IMR-90 (cell line): ENCODE results near the gene SLC35D3. TPM values are rescaled to one million over a fixed set of nuclear protein-coding genes. Genes with fewer than 3 reads are reported as not detected.

Experiments
- ATAC-seq: fragments of 200-7000 bp; cut with Tn5 transposase; 2 replicates; pipeline ENCODE4 v1.9.1; 2020; ENCODE audit warnings: low read depth, mild to moderate bottlenecking, moderate library complexity
- BruUV-seq: library from RNA; stranded (reverse); fragments of 400-500 nt; replicated peaks from 2 replicates; lab custom pipeline; 2021; lab: Mats Ljungman, UMichigan
- CTCF ChIA-PET: fragments of 300-600 bp; formaldehyde crosslinking; extraction: SDS; loops from one replicate; lab custom pipeline; 2021; ENCODE audit warnings: antibody characterized with exemption; lab: Yijun Ruan, JAX
- POLR2A ChIA-PET: fragments of 300-600 bp; sonication (Branson Sonifier 250); formaldehyde crosslinking; loops from one replicate; lab custom pipeline; 2022; ENCODE audit warnings: antibody characterized with exemption; ENCODE audit not compliant: unreplicated experiment; lab: Charles Lee
- DNase-seq: peaks from one replicate; pipeline ENCODE4 v3.0.0; 2013
- H2AFZ ChIP-seq: replicated peaks from 2 replicates; pipeline ENCODE3; 2013; ENCODE audit warnings: low read length, mild to moderate bottlenecking; ENCODE audit not compliant: poor library complexity
- H2AK5ac ChIP-seq: 2 replicates; pipeline ENCODE4 v1.6.1; 2013; ENCODE audit warnings: low read depth, low read length, inconsistent platforms
- H2AK9ac ChIP-seq: replicated peaks from 2 replicates; pipeline ENCODE3; 2013; ENCODE audit warnings: mild to moderate bottlenecking, low read depth, low read length, moderate library complexity; ENCODE audit not compliant: poor library complexity
- H2BK120ac ChIP-seq: 2 replicates; pipeline ENCODE4 v1.6.1; 2013; ENCODE audit warnings: low read depth, low read length, inconsistent platforms
- H2BK15ac ChIP-seq: 3 replicates; pipeline ENCODE4 v1.6.1; 2013; ENCODE audit warnings: low read depth, low read length, inconsistent platforms
- H2BK20ac ChIP-seq: 2 replicates; pipeline ENCODE4 v1.6.1; 2013; ENCODE audit warnings: low read depth, mild to moderate bottlenecking, inconsistent platforms, low read length, moderate library complexity
- H2BK5ac ChIP-seq: 2 replicates; pipeline ENCODE4 v1.6.1; 2013; ENCODE audit warnings: mild to moderate bottlenecking, low read depth, low read length, inconsistent platforms; ENCODE audit not compliant: poor library complexity, severe bottlenecking
- H3K14ac ChIP-seq: replicated peaks from 2 replicates; pipeline ENCODE4 v1.6.1; 2013; ENCODE audit warnings: low read depth, low read length, inconsistent platforms
- H3K18ac ChIP-seq: 2 replicates; pipeline ENCODE4 v1.6.1; 2013; ENCODE audit warnings: low read depth, low read length, control low read depth
- H3K23ac ChIP-seq: 2 replicates; pipeline ENCODE4 v1.6.1; 2013; ENCODE audit warnings: low read depth, low read length, inconsistent platforms
- H3K27ac ChIP-seq: 2 replicates; pipeline ENCODE4 v1.5.1; 2013; ENCODE audit warnings: mild to moderate bottlenecking, control low read depth, low read length; ENCODE audit not compliant: insufficient read depth
- H3K27me3 ChIP-seq: 2 replicates; pipeline ENCODE4 v1.6.1; 2013; ENCODE audit warnings: low read length; ENCODE audit not compliant: control insufficient read depth, insufficient read depth
- H3K36me3 ChIP-seq: 2 replicates; pipeline ENCODE4 v1.6.1; 2013; ENCODE audit warnings: low read length, mixed read lengths; ENCODE audit not compliant: control insufficient read depth, insufficient read depth
- H3K4ac ChIP-seq: 2 replicates; pipeline ENCODE4 v1.6.1; 2013; ENCODE audit warnings: low read depth, low read length, inconsistent platforms
- H3K4me1 ChIP-seq: 2 replicates; pipeline ENCODE4 v1.6.1; 2013; ENCODE audit warnings: low read length, mixed read lengths; ENCODE audit not compliant: control insufficient read depth, insufficient read depth
- H3K4me2 ChIP-seq: 2 replicates; pipeline ENCODE4 v1.6.1; 2013; ENCODE audit warnings: low read depth, mild to moderate bottlenecking, control low read depth, low read length, moderate library complexity
- H3K4me3 ChIP-seq: 2 replicates; pipeline ENCODE4 v1.5.1; 2013; ENCODE audit warnings: low read depth, mild to moderate bottlenecking, control low read depth, low read length, moderate library complexity; ENCODE audit not compliant: insufficient read depth
- H3K56ac ChIP-seq: 2 replicates; pipeline ENCODE4 v1.6.1; 2013; ENCODE audit warnings: low read length, inconsistent platforms; ENCODE audit not compliant: insufficient read depth; ENCODE audit errors: extremely low read depth
- H3K79me1 ChIP-seq, 2 experiments: 2 replicates each; pipeline ENCODE4 v1.6.1; 2013; ENCODE audit warnings: low read length in 2 of 2, inconsistent platforms in 1 of 2, low read depth in 1 of 2
- H3K9ac ChIP-seq: 2 replicates; pipeline ENCODE4 v1.6.1; 2013; ENCODE audit warnings: low read depth, low read length, control low read depth
- H3K9me1 ChIP-seq: 2 replicates; pipeline ENCODE4 v1.6.1; 2013; ENCODE audit warnings: low read length, inconsistent platforms; ENCODE audit not compliant: insufficient read depth
- H3K9me3 ChIP-seq: 2 replicates; pipeline ENCODE4 v1.6.1; 2013; ENCODE audit warnings: low read length; ENCODE audit not compliant: control insufficient read depth, insufficient read depth
- H4K20me1 ChIP-seq: 2 replicates; pipeline ENCODE4 v1.6.1; 2013; ENCODE audit warnings: low read length, inconsistent platforms; ENCODE audit not compliant: insufficient read depth
- H4K5ac ChIP-seq: 2 replicates; pipeline ENCODE4 v1.6.1; 2013; ENCODE audit warnings: mild to moderate bottlenecking, low read depth, low read length, control low read depth
- H4K8ac ChIP-seq, 2 experiments: 2 replicates each; pipeline ENCODE4 v1.6.1; 2013; ENCODE audit warnings: low read depth in 2 of 2, low read length in 2 of 2, control low read depth in 1 of 2, inconsistent platforms in 1 of 2
- H4K91ac ChIP-seq: 2 replicates; pipeline ENCODE4 v1.6.1; 2013; ENCODE audit warnings: low read depth, low read length, inconsistent platforms; ENCODE audit not compliant: insufficient read depth
- MAZ ChIP-seq: IDR thresholded peaks from 2 replicates; pipeline ENCODE4 v1.6.1; 2012; ENCODE audit warnings: low read depth, mild to moderate bottlenecking, low read length, improper control_type of control experiment, moderate library complexity, borderline replicate concordance
- WGBS, 2 experiments: methylation state at CpG; one replicate each; pipeline versions ENCODE4 v1.1.5 to v1.1.7; 2013; ENCODE audit warnings: missing lambda C conversion rate in 2 of 2; ENCODE audit not compliant: insufficient read length in 1 of 2; ENCODE audit errors: extremely low coverage in 2 of 2; 5-methylcytosine and 5-hydroxymethylcytosine counted together
- dilution Hi-C: fragments of 300-500 bp; cut with HindIII; formaldehyde crosslinking; loops from one replicate; pipeline ENCODE4 v1.14.3; 2018; ENCODE audit warnings: low sequenced_read_pairs; ENCODE audit not compliant: unreplicated experiment
- in situ Hi-C: fragments of 300-500 bp; cut with MboI; formaldehyde crosslinking; loops from 3 replicates; pipeline ENCODE4 v1.14.3; 2019; ENCODE audit warnings: low sequenced_read_pairs, inconsistent platforms, mixed read lengths
- intact Hi-C: fragments of 100-400 bp; cut with micrococcal nuclease; formaldehyde crosslinking; loops from 2 replicates; pipeline ENCODE4 v1.10.0; 2022
- polyA plus RNA-seq, 3 experiments: library from polyadenylated mRNA; depleted of rRNA; stranded (reverse); fragments of >200 nt; gene quantifications; 2 replicates each; pipeline ENCODE4 v1.2.3, GENCODE V29; 2012; ENCODE audit warnings: low replicate concordance in 1 of 3
- total RNA-seq: library from RNA; depleted of rRNA; stranded (reverse); fragments of >200 nt; gene quantifications from 2 replicates; pipeline ENCODE4 v1.2.3, GENCODE V29; 2012

SLC35D3 gene
- total and polyA plus RNA-seq, 2 of the 4 experiments (the other 2 are of a cell fraction) = not detected

GRCh38 chr6:136918706-136919105 lies 3.4 kb upstream of the SLC35D3 start:
- dilution Hi-C loops (no loop called here), in situ Hi-C loops (no loop called here), intact Hi-C loops (no loop called here)
- no TSS peak for BruUV-seq
- Histone ChIP-seq H3K79me1 (no peaks in the 10 kb centered on the region), H3K23ac (no peak overlapping the region), H3K56ac (no peak overlapping the region), H3K14ac (no peak overlapping the region), H3K4ac (no peak overlapping the region), H3K4me2 (no peak overlapping the region), H3K18ac (no peak overlapping the region), H4K20me1 (no peaks in the 10 kb centered on the region), H3K27ac (no peak overlapping the region), H2BK20ac (no peak overlapping the region), H2AK9ac (no peak overlapping the region), H4K8ac (no peak overlapping the region), H3K9ac (no peak overlapping the region), H2BK5ac (no peak overlapping the region), H3K4me3 (no peak overlapping the region), H4K91ac (no peak overlapping the region), H3K4me1 (no peaks in the 10 kb centered on the region; the same call in 1 of the 2 replicates), H2AFZ (no peak overlapping the region), H3K36me3 (0 out of 2 replicates have a peak, but pooled peaks cover 1% of the 10 kb centered on the region), H3K9me3 (no peaks in the 10 kb centered on the region), H4K5ac (no peak overlapping the region), H2BK15ac (no peak overlapping the region), H3K9me1 (no peaks in the 10 kb centered on the region), H2AK5ac (no peak overlapping the region), H3K27me3 (peaks cover 38% of the 10 kb centered on the region), H2BK120ac (no peak overlapping the region)
- CTCF ChIA-PET = no interaction called here
- no peak for ATAC-seq
- DNase-seq = no peak
- POLR2A ChIA-PET = no interaction called here
- no CpG with 5 or more reads among the region's 3 CpGs for WGBS, 2 experiments
- no peak for TF ChIP-seq MAZ
